Measurements from ENCODE around the gene TXNDC15.
A peak's percentile ranks its signal among the peaks of the same experiment; 100 is the strongest.
"Not testable (repeated sequence)": the region's sequence is repeated elsewhere in the genome, so short reads cannot be mapped to it uniquely, and the experiment has no call there.

Gene TXNDC15, protein sequence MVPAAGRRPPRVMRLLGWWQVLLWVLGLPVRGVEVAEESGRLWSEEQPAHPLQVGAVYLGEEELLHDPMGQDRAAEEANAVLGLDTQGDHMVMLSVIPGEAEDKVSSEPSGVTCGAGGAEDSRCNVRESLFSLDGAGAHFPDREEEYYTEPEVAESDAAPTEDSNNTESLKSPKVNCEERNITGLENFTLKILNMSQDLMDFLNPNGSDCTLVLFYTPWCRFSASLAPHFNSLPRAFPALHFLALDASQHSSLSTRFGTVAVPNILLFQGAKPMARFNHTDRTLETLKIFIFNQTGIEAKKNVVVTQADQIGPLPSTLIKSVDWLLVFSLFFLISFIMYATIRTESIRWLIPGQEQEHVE

DNA sequence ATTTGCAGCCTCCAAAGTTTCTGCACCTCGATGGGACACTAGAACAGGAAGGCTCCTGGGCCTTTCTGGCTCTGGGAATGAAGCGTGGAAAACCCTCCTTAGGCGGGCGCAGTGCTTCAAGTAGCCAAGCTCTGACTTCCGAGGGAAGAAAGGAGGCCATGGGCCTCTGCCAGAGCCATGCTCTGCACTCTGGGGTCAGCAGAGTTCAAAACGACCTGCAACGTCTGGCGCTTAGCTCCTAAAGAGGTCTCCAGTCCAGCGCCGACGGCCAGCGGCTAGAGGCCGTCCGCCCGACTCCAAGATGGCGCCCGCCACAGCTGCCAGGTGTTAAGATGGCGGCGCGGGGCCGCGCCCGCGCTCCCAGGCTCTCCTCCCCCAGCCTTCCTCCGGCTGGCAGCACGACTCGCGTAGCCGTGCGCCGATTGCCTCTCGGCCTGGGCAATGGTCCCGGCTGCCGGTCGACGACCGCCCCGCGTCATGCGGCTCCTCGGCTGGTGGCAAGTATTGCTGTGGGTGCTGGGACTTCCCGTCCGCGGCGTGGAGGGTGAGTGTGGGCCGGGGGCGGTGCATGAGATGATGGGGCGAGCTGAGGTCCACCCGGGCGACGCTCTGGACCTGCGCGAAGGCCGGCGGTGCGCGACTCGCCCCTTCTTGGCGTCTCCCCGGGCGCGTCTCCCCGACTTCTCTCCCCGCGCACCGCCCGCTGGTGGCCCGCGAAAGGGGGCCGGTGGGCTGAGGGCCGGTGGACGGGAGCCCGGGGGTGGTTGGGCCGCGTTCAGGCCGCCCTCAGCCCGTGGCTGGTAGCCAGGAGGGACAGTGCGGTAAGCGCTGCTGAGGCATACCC is at the start of gene TXNDC15:
Gene TXNDC15, plus strand, starts transcription at position 385 of the 844 bp plus-strand sequence. Its CDS starts 57 bp downstream, at position 442.
- peak; percentile 3 for DNase-seq

DNA sequence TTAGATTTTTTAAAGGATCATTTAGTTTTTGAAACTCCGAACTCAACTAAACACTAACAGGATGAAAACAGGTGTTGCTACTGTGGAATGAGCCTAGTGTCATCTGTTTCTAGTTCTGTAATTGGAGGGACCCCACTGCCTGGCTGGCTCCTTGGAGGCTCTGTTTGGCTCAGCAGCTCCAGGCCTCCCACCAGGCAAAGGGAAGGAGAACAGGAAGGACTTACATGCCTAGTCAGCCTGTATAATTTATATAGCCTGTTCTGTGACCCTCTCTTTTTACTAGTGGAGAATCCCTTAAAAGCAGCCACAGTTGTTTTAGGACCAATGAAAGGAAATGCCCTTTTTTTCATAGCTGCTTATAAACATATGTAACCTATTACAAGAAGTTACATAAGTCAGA is 49.5 kb upstream of the TXNDC15 start:
- DNase-seq = no peak

DNA sequence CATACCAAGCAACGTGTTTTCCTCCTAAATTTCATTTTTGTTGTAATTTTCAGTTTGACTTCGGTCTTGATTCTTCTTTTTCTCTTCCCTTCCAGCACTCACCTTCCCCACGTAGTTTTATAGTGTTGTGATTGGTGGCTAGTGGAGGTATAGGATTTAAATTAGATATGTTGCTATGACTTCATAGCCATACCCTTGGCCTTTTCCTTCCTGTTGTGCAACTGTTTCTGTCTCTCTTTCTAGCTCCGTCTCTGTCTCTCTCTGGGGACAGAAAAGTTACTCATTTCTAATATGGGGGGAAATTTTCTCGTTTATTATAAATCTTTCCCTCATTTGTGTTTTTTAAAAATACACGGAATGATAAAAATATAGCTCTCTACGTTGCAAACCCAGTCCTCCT is 49.0 kb upstream of the TXNDC15 start:
- DNase-seq = no peak

DNA sequence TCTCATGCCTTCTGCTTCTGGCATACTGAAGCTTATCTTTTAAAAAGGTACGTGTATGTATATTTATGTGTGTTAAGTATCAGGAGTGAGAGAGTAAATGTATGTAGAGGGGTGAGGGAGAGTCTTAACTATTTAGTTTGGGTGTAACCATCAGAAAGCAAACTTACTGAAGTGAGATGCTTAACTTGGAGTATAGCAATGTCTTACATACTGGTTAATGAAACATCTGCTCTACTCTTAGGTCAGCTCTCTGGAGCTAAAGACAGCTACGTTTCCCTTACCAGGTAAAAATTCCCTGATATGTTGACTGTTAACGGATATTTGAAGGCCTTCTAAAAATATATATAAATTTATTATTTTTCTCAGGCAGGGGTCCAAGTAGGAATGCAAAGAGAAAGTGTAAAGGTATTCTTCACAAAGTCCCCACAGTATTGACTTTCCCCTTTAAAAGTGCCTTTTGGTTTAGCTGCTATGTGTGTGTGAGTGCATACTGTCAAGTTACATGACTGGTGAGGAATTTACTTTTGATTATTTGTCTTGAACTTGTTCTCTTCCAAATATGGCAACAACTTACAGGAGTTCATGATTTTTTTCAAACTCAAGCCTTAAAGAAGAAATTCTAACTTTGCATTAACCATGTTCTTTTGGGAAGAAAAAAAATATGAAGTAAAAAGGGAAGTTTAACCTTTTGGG is 40.7 kb upstream of the TXNDC15 start:
- no peak for DNase-seq

DNA sequence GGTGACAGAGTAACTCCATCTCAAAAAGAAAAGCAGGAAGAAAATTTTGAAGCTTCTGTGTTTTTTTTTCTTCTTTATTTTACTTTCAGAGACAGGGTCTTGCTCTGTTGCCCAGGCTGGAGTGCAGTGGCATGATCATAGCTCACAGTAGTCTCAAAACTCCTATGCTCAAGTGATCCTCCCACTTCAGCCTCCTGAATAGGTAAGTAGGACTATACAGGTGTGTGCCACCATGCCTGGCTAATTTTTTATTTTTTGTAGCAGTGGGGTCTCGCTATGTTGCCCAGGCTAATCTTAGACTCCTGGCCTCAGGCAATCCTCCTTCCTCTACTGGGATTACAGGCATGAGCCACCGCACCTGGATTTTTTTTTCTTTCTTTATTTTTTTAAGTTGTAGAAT is 38.5 kb upstream of the TXNDC15 start:
- no peak for DNase-seq

DNA sequence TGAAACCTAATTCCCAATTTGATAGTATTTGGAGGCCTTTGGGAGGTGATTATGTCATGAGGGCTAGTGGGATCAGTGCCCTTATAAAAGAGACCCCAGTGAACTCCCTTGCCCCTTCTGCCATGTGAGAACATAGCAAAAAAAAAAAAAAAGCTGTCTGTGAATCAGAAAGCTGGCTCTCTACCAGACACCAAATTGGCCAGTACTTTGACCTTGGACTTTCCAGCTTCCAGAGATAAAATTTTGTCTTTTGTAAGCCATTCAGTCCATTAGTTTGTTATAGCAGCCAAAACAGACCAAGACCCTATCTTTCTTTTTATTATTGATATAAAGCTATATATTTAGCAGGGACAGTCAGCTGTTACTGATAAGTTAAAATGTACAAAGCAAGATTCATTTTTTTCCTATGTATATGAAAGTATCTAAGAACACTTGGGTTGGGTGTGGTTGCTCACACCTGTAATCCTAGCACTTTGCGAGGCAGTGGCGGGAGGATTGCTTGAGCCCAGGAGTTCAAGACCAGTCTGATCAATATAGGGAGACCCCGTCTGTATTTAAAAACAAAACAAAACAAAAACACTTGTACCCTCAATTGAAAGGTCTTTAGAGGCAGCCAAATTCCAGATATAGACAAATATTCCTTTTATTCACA is 36.5 kb upstream of the TXNDC15 start:
- DNase-seq = no peak

DNA sequence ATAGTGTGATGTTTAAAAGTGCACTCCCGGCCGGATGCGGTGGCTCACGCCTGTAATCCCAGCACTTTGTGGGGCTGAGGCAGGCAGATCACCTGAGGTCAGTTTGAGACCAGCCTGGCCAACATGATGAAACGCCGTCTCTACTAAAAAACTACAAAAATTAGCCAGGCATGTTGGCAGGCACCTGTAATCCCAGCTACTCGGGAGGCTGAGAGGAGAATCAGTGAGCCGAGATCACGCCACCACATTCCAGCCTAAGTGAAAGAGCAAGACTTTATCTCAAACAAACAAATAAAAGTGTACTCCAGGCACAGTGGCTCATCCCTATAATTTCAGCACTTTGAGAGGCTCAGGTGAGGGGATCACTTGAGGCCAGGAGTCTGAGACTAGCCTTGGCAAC is 35.8 kb upstream of the TXNDC15 start:
- not testable (repeated sequence) for DNase-seq

DNA sequence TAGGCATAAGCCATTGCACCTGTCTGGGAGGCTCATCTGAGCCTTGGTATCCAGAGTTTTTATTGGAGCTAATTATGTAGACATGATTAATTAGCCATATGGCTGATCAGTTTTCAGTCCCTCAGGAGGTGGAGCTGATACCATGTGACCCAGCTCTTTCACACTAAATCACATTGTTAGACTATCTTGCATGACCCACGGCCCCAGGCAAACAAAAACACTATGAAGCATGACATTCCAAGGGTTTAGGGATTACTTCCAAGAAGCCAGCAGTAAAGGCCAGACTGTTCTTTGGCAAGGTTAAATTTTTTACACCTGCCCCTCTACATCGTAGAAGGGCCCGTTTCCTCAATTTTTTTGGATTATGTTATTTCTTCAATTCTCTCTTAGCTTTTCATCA is 33.4 kb upstream of the TXNDC15 start:
- DNase-seq = no peak

DNA sequence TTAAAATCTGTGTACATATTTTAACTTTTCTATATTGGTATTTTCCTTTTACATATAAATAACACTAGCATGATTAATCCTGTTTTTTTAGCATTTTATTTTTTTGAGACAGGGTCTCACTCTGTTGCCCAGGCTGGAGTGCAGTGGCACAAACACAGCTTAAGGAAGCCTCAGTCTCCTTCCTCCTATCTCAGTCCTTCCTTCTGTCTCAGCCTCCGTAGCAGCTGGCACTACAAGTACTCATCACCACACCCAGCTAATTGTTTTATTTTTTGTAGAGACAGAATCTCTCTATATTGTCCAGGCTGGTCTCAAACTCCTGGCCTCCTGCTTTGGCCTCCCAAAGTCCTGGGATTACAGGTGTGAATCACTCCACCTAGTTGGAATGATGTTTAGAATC is 29.9 kb upstream of the TXNDC15 start:
- no peak for DNase-seq

DNA sequence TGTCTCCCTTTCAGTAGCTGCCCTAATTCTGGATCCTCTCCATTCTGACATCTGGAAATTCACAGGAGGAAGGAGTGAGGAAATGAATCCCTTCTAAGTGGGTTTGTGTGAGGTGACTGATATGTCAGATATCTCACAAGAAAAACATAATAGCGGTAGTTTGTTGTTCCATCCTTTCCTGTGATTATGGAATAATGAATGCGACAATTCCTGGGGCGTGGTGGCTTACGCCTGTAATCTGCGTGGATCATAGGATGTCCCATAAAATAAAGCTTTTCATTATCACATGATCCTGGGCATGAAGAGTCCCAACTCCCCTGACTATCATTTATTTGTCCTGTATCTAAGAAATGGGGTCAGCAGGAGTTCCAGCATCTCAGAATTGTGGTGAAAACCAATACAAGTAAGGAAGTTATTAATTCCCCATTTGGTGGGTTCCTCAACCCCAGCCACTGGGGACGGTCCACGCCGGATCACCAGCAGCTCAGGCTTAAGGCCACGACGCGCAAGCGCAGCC is 28.8 kb upstream of the TXNDC15 start:
- no peak for DNase-seq

DNA sequence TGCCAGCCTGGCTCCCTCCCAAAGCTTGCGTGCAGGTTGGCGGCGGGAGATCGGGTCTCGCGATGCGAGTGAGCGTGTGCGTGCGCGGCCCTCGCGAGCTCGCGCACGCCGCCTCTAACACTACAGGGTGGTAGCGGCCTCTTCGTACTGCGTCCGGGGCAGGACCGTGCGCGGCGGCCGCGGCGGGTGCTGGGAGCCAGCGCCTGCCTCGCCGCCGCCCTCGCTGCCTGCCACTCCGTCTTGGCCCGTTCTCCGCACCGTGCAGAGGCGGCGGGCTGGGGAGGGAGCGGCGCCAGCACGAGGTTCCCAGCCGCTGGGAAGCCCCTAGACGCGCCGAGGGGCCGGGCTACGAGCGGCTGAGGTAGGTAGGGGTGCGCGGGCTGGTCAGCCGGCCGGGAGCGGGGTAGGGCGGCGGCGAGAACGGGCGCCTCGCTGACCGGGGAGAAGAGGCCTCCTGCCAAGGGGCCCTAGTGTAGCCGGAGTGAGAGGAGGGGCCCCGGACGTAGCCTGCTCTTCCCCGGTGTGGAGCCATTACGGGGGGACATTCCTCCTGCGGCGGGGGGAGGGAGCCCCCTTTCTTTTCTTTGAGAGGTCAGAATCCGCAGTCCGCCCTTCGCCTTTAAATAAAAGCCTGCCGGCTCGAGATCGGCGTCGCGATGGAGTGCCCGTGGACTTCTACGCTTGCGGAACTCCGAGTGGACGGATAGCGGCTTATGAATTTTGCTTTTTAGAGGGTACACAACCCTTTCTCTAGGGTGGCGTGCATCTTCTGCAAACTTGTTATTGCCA is 28.1 kb upstream of the TXNDC15 start, which contains the start of gene C5orf24:
Gene C5orf24, plus strand, starts transcription at position 117 of the 789 bp plus-strand sequence. CDS start 8,933 bp downstream, outside the sequence.
- peak; percentile 62 for DNase-seq

DNA sequence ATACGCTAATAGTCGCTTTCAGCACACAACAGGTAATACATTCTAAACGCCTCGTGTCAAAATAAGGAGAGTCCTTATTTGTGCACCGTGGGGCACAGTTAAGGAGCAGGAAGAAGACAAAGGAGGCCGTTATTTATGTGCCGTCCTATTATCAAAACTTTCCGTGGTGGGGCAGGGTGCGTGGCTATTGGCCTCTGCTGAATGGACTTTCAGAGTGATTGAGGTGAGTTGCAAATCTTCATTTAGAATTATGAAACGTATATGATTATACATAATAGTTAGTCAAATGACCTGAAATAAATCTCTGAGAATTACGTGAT is 27.6 kb upstream of the TXNDC15 start:
- DNase-seq = no peak

DNA sequence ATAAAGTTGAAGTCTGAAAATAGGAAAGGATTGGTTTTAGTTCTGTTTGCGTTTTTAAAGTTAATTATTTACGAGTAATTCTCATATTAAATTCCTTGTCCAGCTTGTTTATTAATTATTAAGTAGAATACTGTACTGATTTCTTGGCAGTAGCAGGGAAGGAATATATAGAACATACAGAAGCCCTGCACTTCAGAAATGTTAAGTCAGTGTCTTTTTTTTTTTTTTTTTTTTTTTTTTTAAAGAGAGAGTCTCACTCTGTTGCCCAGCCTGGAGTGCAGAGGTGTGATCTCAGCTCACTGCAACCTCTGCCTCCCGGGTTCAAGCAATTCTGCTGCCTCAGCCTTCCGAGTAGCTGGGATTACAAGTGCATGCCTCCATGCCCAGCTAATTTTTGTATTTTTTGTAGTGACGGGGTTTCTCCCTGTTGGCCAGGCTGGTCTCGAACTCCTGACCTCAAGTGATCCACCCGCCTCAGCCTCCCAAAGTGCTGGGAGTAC is 24.7 kb upstream of the TXNDC15 start:
- DNase-seq = not testable (repeated sequence)

DNA sequence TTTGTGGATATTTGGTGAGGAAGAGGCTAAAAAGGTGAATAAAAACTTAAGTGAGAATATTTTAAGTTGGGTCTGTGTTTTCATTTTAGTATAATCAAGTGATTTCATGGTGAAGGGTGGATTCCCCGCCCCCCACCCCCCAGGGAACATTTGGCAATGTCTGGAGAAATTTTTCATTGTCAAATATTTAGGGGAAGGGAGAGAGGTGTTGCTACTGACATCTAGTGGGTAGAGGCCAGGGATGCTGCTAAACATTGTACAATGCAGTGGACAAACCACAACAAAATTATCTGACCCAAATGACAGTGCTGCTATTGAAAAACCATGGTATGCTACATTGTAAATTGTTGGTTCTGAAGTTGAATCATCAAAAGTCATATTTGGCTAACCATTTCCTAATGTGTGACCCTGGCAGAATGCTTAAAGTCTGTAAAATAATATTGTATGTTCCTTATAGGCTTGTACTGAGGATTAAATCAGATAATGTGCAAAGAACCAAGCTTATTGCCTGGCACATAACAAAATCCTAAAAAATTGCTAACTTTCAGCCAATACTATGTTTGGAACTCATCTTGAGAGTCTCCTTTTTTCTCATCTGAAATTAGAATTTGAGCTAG is 22.8 kb upstream of the TXNDC15 start:
- no peak for DNase-seq

DNA sequence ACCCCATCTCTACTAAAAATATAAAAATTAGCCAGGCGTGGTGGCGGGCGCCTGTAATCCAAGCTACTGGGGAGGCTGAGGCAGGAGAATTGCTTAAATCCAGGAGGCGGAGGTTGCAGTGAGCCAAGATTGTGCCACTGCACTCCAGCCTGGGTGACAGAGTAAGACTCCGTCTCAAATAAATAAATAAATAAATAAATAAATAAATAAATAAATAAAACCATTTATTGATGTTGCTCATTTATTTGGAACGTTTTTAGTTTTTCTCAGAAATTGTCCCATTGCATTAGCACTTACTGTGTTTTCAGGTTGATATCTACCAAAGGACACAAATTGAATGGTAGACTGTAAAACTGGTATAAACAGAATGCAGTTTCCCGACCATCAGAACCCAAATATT is 17.7 kb upstream of the TXNDC15 start:
- not testable (repeated sequence) for DNase-seq

DNA sequence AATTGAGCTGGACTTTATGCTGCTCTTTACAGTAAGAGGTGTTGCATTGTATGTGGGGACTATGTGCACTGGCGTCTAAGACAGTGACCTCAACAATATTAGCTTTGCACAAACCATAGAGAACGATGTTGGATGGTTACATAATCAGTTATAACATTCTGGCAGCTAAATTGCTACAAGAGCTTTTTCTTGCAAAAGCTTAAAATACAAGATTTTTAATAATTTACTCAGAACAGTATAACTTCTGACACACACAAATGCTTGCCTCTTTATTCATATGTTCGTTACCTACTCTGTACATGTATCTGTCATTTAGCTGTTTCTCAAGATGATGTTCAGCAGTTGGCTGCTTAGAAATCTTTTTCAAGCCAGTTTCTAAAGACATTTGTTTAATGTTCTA is 16.8 kb upstream of the TXNDC15 start:
- DNase-seq = no peak

DNA sequence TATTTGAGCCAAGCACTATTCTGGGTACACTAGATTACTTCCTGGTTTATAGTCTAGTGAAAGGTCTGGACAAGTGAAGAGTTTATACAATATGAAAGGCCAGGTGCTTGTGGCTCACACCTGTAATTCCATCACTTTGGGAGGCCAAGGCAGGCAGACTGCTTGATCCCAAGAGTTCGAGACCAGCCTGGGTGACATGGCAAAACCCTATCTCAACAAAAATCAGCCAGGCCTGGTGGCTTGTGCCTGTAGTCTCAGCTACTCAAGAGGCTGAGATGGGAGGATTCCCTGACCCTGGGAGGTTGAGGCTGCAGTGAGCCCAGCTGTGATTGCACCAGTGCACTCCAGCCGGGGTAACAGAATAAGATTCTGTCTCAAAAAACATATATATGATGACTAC is 9.5 kb upstream of the TXNDC15 start:
- DNase-seq = no peak

DNA sequence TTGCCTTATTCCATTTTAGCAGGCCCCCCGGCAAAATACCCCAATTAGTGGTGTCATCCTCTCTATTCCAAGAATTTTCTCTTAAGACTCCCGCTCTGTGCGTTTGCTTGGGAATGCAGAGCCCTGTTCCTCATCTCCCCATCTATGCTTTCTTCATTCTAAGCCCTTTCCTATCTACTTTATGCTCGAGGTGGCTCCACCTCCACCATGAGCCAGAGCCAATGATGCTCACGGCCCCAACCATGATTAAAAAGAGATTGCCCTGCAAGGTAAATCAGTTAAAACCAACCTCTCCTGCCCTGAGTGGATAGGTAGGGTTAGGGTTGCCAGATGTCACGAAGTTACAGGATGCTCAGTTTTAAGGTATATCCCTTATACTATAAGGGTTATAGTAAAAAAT is 677 bp upstream of the TXNDC15 start:
- DNase-seq = no peak

DNA sequence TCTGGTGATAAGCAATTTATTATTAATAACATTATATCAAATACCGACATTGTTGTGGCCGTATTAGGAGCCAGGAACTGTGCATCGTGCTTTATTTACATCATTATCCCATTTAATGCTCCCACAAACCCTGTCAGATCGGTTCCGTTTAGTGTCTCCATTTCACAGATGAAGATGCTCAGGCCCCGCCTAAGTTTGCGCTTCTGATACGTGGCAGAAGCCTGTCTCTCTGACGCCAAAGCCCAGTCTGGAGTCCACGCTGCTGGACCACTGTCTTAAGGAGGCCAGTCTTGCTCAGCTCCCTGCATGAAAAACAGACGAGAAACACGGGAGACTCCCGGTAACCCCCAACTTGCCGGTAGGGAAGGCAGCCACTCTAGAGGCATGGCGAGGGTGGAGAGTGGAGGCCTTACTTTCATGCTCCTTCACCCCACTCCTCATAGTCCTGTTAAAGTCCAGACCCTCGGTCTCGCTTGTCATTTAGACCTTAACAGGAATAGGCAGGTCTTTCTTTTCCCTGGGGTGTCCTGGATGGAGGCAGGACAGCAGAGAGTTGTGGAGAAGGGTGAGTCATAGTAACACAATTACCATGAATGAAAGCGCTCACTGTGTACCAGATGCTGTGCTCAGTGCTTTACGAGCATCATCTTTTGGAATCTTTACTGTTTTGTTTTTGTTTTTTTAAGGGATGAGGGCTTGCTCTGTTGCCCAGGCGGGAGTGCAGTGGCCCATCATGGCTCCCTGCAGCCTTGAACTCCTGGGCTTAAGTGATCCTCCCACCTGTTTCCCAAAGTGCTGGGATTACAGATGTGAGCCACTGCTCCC is 872 bp downstream of the TXNDC15 start:
- no peak for DNase-seq

DNA sequence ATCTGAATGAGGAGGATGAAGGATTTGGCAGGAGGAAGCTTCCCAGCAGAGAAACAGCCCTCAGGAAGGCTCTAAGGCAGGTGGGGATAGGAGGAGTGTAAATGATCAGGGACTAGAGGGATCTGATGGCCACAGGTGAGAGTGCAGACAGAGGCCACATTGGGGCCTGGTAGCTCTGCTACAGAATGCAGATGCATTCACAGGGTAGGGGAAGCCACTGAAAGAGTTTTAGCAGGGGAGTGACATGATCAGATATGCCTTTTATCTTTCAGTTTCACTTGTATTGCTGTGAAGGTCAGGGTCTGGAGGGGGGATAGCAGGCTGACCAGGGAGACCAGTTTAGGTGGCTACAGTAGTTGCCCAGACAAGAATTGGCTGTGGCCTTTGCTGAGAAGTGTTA is 3.0 kb downstream of the TXNDC15 start:
- no peak for DNase-seq

Data from NCI-H187 treated with DMSO at 0.1 percent for 48 hours (cell line).